HCT116 (cell line): ENCODE measurements around the gene ZSCAN26. TPM values are rescaled to one million over a fixed set of nuclear protein-coding genes. Genes with fewer than 3 reads are reported as not detected.

Experiments
- ATAC-seq: fragments of 200-7000 bp; cut with Tn5 transposase; 2 replicates; pipeline ENCODE4 v1.9.1; 2020; ENCODE audit warnings: mild to moderate bottlenecking, moderate library complexity
- BruUV-seq: library from RNA; stranded (reverse); fragments of 400-500 nt; replicated peaks from 2 replicates; lab custom pipeline; 2021; lab: Mats Ljungman, UMichigan
- CTCF ChIA-PET: fragments of 300-600 bp; sonication (Branson Sonifier 250); formaldehyde crosslinking; loops from one replicate; lab custom pipeline; 2021; ENCODE audit warnings: antibody characterized with exemption; lab: Charles Lee
- POLR2A ChIA-PET: fragments of 300-600, 350-600 bp; sonication (Branson Sonifier 250); formaldehyde crosslinking; loops from one replicate; lab custom pipeline; 2021; ENCODE audit warnings: antibody characterized with exemption; lab: Charles Lee
- RAD21 ChIA-PET, 2 experiments: fragments of 300-600 bp; sonication (Branson Sonifier 250); formaldehyde crosslinking; loops; one replicate each; lab custom pipeline; 2023; ENCODE audit warnings: low total read pairs in 2 of 2; ENCODE audit not compliant: uncharacterized antibody in 2 of 2, unreplicated experiment in 2 of 2, low non-redundant PET in 1 of 2; lab: Charles Lee
- DNase-seq: peaks from one replicate; pipeline ENCODE4 v3.0.0-alpha.2; 2010; ENCODE audit warnings: low read depth, low spot score
- H2AFZ ChIP-seq: fragments of 200-600 bp; shearing (Covaris generic), sonication (generic); 2 replicates; pipeline ENCODE4 v1.6.1; 2017; ENCODE audit warnings: low read depth, mixed run types, mixed read lengths, antibody characterized with exemption, low read length; ENCODE audit not compliant: poor library complexity, severe bottlenecking
- H3K27ac ChIP-seq: 2 replicates; pipeline ENCODE4 v1.5.1; 2012; ENCODE audit warnings: low read depth, low read length
- H3K27me3 ChIP-seq: fragments of 200-600 bp; sonication (generic); 2 replicates; pipeline ENCODE4 v1.6.1; 2016; ENCODE audit warnings: mixed run types, low read length, mixed read lengths; ENCODE audit not compliant: insufficient read depth
- H3K36me3 ChIP-seq, 2 experiments: fragments of 200-500 bp in 1 of 2; fragments of 200-600 bp in 1 of 2; sonication (Bioruptor generic) in 1 of 2; sonication (generic) in 1 of 2; 2 replicates each; pipeline versions ENCODE4 v1.5.1 to v1.6.1; 2014 to 2016; ENCODE audit warnings: low read length in 2 of 2, inconsistent platforms in 1 of 2, mixed read lengths in 1 of 2, mixed run types in 1 of 2; ENCODE audit not compliant: insufficient read depth in 2 of 2, control insufficient read depth in 1 of 2
- H3K4me1 ChIP-seq, 2 experiments: fragments of 200-600 bp in 1 of 2; sonication (generic) in 1 of 2; 2 replicates each; pipeline versions ENCODE4 v1.5.1 to v1.6.1; 2012 to 2017; ENCODE audit warnings: low read length in 2 of 2, inconsistent platforms in 1 of 2, mild to moderate bottlenecking in 1 of 2, mixed read lengths in 1 of 2, mixed run types in 1 of 2, moderate library complexity in 1 of 2; ENCODE audit not compliant: insufficient read depth in 2 of 2, control insufficient read depth in 1 of 2
- H3K4me2 ChIP-seq: fragments of 200-600 bp; sonication (generic); 2 replicates; pipeline ENCODE4 v1.6.1; 2017; ENCODE audit warnings: mixed run types, low read length, mixed read lengths
- H3K4me3 ChIP-seq, 2 experiments: fragments of 200-600 bp in 1 of 2; sonication (generic) in 1 of 2; replicated peaks in 1 of 2; 2 replicates each; pipeline ENCODE4 v1.5.1; 2011 to 2016; ENCODE audit warnings: low read length in 2 of 2, control low read depth in 1 of 2, low read depth in 1 of 2, mild to moderate bottlenecking in 1 of 2, mixed read lengths in 1 of 2, mixed run types in 1 of 2
- H3K79me2 ChIP-seq: fragments of 200-600 bp; sonication (generic); 2 replicates; pipeline ENCODE4 v1.6.1; 2017; ENCODE audit warnings: mild to moderate bottlenecking, mixed run types, low read length, moderate library complexity, mixed read lengths; ENCODE audit not compliant: insufficient read depth
- H3K9ac ChIP-seq: fragments of 200-600 bp; sonication (generic); 2 replicates; pipeline ENCODE4 v1.6.1; 2016; ENCODE audit warnings: low read length, mixed read lengths
- H3K9me2 ChIP-seq: fragments of 200-600 bp; sonication (generic), shearing (Covaris generic); 2 replicates; pipeline ENCODE4 v1.6.1; 2017; ENCODE audit warnings: mixed run types, mild to moderate bottlenecking, moderate library complexity; ENCODE audit not compliant: insufficient read depth
- H3K9me3 ChIP-seq, 2 experiments: fragments of 200-500 bp in 1 of 2; fragments of 200-600 bp in 1 of 2; sonication (Bioruptor generic) in 1 of 2; sonication (generic) in 1 of 2; 2 replicates each; pipeline ENCODE4 v1.6.1; 2014 to 2017; ENCODE audit warnings: low read length in 2 of 2, mixed read lengths in 2 of 2, inconsistent platforms in 1 of 2, low read depth in 1 of 2, mild to moderate bottlenecking in 1 of 2, mixed run types in 1 of 2, moderate library complexity in 1 of 2; ENCODE audit not compliant: control insufficient read depth in 1 of 2, insufficient read depth in 1 of 2
- H4K20me1 ChIP-seq: fragments of 200-600 bp; sonication (generic), shearing (Covaris generic); 2 replicates; pipeline ENCODE4 v1.6.1; 2017; ENCODE audit warnings: mixed run types, mild to moderate bottlenecking, moderate library complexity; ENCODE audit not compliant: insufficient read depth
- CBX3 ChIP-seq: IDR thresholded peaks from 2 replicates; pipeline ENCODE4 v1.6.1; 2012; ENCODE audit warnings: low read depth
- CEBPB ChIP-seq: IDR thresholded peaks from 2 replicates; pipeline ENCODE4 v1.6.1; 2012; ENCODE audit warnings: low read depth
- EGR1 ChIP-seq: IDR thresholded peaks from 2 replicates; pipeline ENCODE4 v1.6.1; 2012; ENCODE audit warnings: low read depth
- EZH2 ChIP-seq: fragments of 200-600 bp; sonication (generic); IDR thresholded peaks from 2 replicates; pipeline ENCODE4 v1.6.1; 2017; ENCODE audit warnings: antibody characterized with exemption, mixed run types
- EZH2phosphoT487 ChIP-seq: fragments of 200-600 bp; IDR thresholded peaks from 2 replicates; pipeline ENCODE4 v1.6.1; 2018; ENCODE audit warnings: antibody characterized with exemption, borderline replicate concordance
- JUND ChIP-seq: IDR thresholded peaks from 2 replicates; pipeline ENCODE4 v1.6.1; 2012
- POLR2A ChIP-seq: IDR thresholded peaks from 2 replicates; pipeline ENCODE4 v1.7.0; 2011; ENCODE audit warnings: borderline replicate concordance; ENCODE audit not compliant: insufficient read depth, insufficient read length; ENCODE audit errors: extremely low read depth
- POLR2AphosphoS5 ChIP-seq: IDR thresholded peaks from 2 replicates; pipeline ENCODE4 v1.6.1; 2011; ENCODE audit warnings: mild to moderate bottlenecking, low read depth, low read length, moderate library complexity
- SIN3A ChIP-seq: IDR thresholded peaks from 2 replicates; pipeline ENCODE4 v1.6.1; 2012; ENCODE audit warnings: low read depth
- SP1 ChIP-seq: IDR thresholded peaks from 2 replicates; pipeline ENCODE4 v1.6.1; 2012; ENCODE audit warnings: low read depth
- SRF ChIP-seq: IDR thresholded peaks from 2 replicates; pipeline ENCODE4 v1.6.1; 2012; ENCODE audit warnings: low read depth
- TCF7L2 ChIP-seq: IDR thresholded peaks from 2 replicates; pipeline ENCODE4 v1.7.0; 2011; ENCODE audit warnings: borderline replicate concordance, inconsistent platforms; ENCODE audit not compliant: insufficient read depth, insufficient read length; ENCODE audit errors: extremely low read depth
- YY1 ChIP-seq: IDR thresholded peaks from 2 replicates; pipeline ENCODE4 v1.6.1; 2011; ENCODE audit warnings: low read length, low read depth, moderate library complexity, mild to moderate bottlenecking; ENCODE audit not compliant: insufficient replicate concordance; ENCODE audit errors: extremely low read depth
- ZFX ChIP-seq: fragments of 450-650 bp; IDR thresholded peaks from 2 replicates; pipeline ENCODE4 v1.6.1; 2017
- ZNF274 ChIP-seq: fragments of 200-500 bp; sonication (Bioruptor generic); IDR thresholded peaks from 2 replicates; pipeline ENCODE4 v1.6.1; 2014; ENCODE audit warnings: mild to moderate bottlenecking, low read depth, low read length, inconsistent platforms
- intact Hi-C: fragments of 100-400 bp; cut with micrococcal nuclease; formaldehyde crosslinking; loops from 2 replicates; pipeline ENCODE4 v1.10.0; 2022
- total RNA-seq: library from RNA; stranded (reverse); gene quantifications from one replicate; pipeline ENCODE4 v1.2.1, GENCODE V29; 2021; ENCODE audit not compliant: unreplicated experiment
- TF ChIP-seq, protein P1 (sequence below): IDR thresholded peaks from 2 replicates; pipeline ENCODE4 v1.6.1; 2011; ENCODE audit warnings: mild to moderate bottlenecking, low read length, moderate library complexity; ENCODE audit not compliant: insufficient replicate concordance; ENCODE audit errors: extremely low read depth
- TF ChIP-seq, protein P2 (sequence below): IDR thresholded peaks from 2 replicates; pipeline ENCODE4 v1.6.1; 2012; ENCODE audit warnings: low read depth
- TF ChIP-seq, protein P3 (sequence below), 3 experiments: fragments of 200-600 bp in 1 of 3; sonication (generic) in 1 of 3; IDR thresholded peaks in 2 of 3; conservative IDR thresholded peaks in 1 of 3; 2 replicates each; pipeline ENCODE4 v1.5.1; 2012 to 2017; ENCODE audit warnings: low read depth in 2 of 3, low read length in 2 of 3, antibody characterized with exemption in 1 of 3, borderline replicate concordance in 1 of 3, control low read depth in 1 of 3, mild to moderate bottlenecking in 1 of 3, mixed read lengths in 1 of 3, mixed run types in 1 of 3, moderate library complexity in 1 of 3; ENCODE audit not compliant: insufficient read depth in 1 of 3

The ZSCAN26 gene
- total RNA-seq, 1 experiment from 2014 or later: 10.3 TPM

DNA sequence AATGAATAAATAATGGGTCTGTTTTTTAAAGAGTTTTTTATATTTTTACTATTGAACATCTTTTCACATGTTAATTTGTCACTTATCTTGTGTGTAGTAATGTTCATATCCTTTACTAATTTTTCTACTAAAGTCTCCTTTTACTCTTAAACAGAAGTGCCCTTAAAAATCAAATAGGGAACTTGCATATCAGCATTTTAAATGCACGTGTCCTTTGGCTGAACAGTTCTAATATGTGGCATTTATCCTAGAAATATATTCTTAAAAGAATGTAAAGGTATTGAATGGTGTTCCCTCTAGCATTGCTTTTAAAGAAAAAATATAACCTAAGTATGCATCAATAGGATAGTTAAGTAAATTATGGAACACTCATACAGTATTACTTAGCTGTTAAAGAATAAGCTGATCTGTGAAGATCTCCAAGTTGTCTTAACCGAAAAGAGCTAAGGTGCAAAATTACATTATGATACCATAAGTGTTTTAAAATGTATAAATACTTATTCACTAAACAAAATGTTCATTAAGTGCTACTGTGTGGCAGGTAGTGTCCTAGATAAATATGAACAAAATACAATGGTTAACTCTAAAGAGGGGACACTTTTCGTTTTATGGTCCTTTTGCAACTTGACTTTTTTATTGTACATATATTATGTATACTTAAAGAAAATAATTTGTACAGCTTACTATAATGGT, 13.8 kb downstream of the ZSCAN26 start:
- no peak for DNase-seq
- CTCF ChIA-PET: no interaction called here
- Histone ChIP-seq H3K9me3 (no peaks in the 10 kb centered on the region), H3K79me2 (no peaks in the 10 kb centered on the region), H3K27me3 (no peaks in the 10 kb centered on the region)
- BruUV-seq: no TSS peak
- intact Hi-C loops: no loop called here
- no peak for TF ChIP-seq SRF
- no peak for TF ChIP-seq ZNF274
- TF ChIP-seq EZH2phosphoT487: no peak
- TF ChIP-seq, protein P1, sequence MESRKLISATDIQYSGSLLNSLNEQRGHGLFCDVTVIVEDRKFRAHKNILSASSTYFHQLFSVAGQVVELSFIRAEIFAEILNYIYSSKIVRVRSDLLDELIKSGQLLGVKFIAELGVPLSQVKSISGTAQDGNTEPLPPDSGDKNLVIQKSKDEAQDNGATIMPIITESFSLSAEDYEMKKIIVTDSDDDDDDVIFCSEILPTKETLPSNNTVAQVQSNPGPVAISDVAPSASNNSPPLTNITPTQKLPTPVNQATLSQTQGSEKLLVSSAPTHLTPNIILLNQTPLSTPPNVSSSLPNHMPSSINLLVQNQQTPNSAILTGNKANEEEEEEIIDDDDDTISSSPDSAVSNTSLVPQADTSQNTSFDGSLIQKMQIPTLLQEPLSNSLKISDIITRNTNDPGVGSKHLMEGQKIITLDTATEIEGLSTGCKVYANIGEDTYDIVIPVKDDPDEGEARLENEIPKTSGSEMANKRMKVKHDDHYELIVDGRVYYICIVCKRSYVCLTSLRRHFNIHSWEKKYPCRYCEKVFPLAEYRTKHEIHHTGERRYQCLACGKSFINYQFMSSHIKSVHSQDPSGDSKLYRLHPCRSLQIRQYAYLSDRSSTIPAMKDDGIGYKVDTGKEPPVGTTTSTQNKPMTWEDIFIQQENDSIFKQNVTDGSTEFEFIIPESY: no peak
- TF ChIP-seq, protein P2, sequence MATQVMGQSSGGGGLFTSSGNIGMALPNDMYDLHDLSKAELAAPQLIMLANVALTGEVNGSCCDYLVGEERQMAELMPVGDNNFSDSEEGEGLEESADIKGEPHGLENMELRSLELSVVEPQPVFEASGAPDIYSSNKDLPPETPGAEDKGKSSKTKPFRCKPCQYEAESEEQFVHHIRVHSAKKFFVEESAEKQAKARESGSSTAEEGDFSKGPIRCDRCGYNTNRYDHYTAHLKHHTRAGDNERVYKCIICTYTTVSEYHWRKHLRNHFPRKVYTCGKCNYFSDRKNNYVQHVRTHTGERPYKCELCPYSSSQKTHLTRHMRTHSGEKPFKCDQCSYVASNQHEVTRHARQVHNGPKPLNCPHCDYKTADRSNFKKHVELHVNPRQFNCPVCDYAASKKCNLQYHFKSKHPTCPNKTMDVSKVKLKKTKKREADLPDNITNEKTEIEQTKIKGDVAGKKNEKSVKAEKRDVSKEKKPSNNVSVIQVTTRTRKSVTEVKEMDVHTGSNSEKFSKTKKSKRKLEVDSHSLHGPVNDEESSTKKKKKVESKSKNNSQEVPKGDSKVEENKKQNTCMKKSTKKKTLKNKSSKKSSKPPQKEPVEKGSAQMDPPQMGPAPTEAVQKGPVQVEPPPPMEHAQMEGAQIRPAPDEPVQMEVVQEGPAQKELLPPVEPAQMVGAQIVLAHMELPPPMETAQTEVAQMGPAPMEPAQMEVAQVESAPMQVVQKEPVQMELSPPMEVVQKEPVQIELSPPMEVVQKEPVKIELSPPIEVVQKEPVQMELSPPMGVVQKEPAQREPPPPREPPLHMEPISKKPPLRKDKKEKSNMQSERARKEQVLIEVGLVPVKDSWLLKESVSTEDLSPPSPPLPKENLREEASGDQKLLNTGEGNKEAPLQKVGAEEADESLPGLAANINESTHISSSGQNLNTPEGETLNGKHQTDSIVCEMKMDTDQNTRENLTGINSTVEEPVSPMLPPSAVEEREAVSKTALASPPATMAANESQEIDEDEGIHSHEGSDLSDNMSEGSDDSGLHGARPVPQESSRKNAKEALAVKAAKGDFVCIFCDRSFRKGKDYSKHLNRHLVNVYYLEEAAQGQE: no peak
- no peak for TF ChIP-seq CBX3
- TF ChIP-seq ZFX: no peak
- TF ChIP-seq CEBPB: no peak
- TF ChIP-seq, protein P3, sequence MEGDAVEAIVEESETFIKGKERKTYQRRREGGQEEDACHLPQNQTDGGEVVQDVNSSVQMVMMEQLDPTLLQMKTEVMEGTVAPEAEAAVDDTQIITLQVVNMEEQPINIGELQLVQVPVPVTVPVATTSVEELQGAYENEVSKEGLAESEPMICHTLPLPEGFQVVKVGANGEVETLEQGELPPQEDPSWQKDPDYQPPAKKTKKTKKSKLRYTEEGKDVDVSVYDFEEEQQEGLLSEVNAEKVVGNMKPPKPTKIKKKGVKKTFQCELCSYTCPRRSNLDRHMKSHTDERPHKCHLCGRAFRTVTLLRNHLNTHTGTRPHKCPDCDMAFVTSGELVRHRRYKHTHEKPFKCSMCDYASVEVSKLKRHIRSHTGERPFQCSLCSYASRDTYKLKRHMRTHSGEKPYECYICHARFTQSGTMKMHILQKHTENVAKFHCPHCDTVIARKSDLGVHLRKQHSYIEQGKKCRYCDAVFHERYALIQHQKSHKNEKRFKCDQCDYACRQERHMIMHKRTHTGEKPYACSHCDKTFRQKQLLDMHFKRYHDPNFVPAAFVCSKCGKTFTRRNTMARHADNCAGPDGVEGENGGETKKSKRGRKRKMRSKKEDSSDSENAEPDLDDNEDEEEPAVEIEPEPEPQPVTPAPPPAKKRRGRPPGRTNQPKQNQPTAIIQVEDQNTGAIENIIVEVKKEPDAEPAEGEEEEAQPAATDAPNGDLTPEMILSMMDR (IDR thresholded peaks at IDR 0.05 in 2 of 3, conservative IDR thresholded peaks at IDR 0.05 in 1 of 3; ENCODE audit: borderline replicate concordance in 1 of 3, insufficient read depth in 1 of 3, low read depth in 2 of 3, low read length in 2 of 3): no peak
- no peak for TF ChIP-seq TCF7L2
- TF ChIP-seq POLR2A: no peak
- no peak for TF ChIP-seq SP1
- no peak for TF ChIP-seq YY1
- TF ChIP-seq EZH2: no peak
- no peak for TF ChIP-seq EGR1
- no peak for TF ChIP-seq POLR2AphosphoS5
- no peak for TF ChIP-seq SIN3A
- TF ChIP-seq JUND: no peak
- TF ChIP-seq, all 23 proteins: peak for 0
- Histone ChIP-seq H2AFZ (peak overlapping the region; percentile 43), H3K27ac (no peak overlapping the region), H3K4me1 (no peaks in the 10 kb centered on the region), H3K9me2 (no peaks in the 10 kb centered on the region), H3K9ac (peak overlapping the region; percentile 50; the same call in 1 of the 2 replicates), H4K20me1 (no peaks in the 10 kb centered on the region), H3K36me3 (peaks cover 5 to 12% of the 10 kb centered on the region in 2 experiments; a peak in 2 of 4 replicates), H3K4me3 (peak overlapping the region; percentile 56 to 59), H3K4me2 (peak overlapping the region; percentile 71)
- no peak for ATAC-seq
- RAD21 ChIA-PET: no interaction called here
- POLR2A ChIA-PET: interaction anchor here (0.9 to 1.3 kb wide), 2 partner anchors 11 to 14 kb away, joined by 3 read pairs; partner anchors contain the start of gene ZSCAN26
